H1 (cell line): ENCODE results near the gene ARF3. TPM values are rescaled to one million over a fixed set of nuclear protein-coding genes. Genes with fewer than 3 reads are reported as not detected.

ENCODE experiments used
- CTCF ChIA-PET: fragments of 300-600 bp; sonication (Branson Sonifier 250); formaldehyde crosslinking; loops from one replicate; lab custom pipeline; 2021; ENCODE audit not compliant: partially characterized antibody; lab: Charles Lee
- POLR2A ChIA-PET: fragments of 300-600 bp; sonication (Branson Sonifier 250); formaldehyde crosslinking; loops from one replicate; lab custom pipeline; 2021; ENCODE audit warnings: inconsistent platforms; ENCODE audit not compliant: partially characterized antibody; lab: Charles Lee
- DNase-seq, 2 experiments: peaks; one replicate each; pipeline versions ENCODE4 v3.0.0 to v3.0.0-alpha.2; 2010 to 2022; ENCODE audit warnings: low spot score in 2 of 2, low read depth in 1 of 2, mixed read lengths in 1 of 2
- FAIRE-seq: peaks from 2 replicates; lab custom pipeline; 2011; peaks lifted over from hg19 to GRCh38; lab: Jason Lieb, UNC
- H2AFZ ChIP-seq: 2 replicates; pipeline ENCODE4 v1.8.1; 2012; ENCODE audit warnings: low read length, inconsistent platforms
- H2AK5ac ChIP-seq: 2 replicates; pipeline ENCODE4 v1.6.1; 2013; ENCODE audit warnings: low read depth, low read length
- H2BK120ac ChIP-seq: replicated peaks from 2 replicates; pipeline ENCODE3; 2013; ENCODE audit warnings: low read depth, low read length, inconsistent platforms
- H2BK12ac ChIP-seq: 2 replicates; pipeline ENCODE4 v1.6.1; 2013; ENCODE audit warnings: low read depth, low read length
- H2BK15ac ChIP-seq: 2 replicates; pipeline ENCODE4 v1.6.1; 2013; ENCODE audit warnings: low read length
- H2BK20ac ChIP-seq: 2 replicates; pipeline ENCODE4 v1.6.1; 2013; ENCODE audit warnings: low read length
- H2BK5ac ChIP-seq: 2 replicates; pipeline ENCODE4 v1.6.1; 2013; ENCODE audit warnings: low read depth, low read length
- H3K14ac ChIP-seq: 2 replicates; pipeline ENCODE4 v1.6.1; 2013; ENCODE audit warnings: inconsistent platforms; ENCODE audit not compliant: insufficient read length
- H3K18ac ChIP-seq: 2 replicates; pipeline ENCODE4 v1.6.1; 2013; ENCODE audit warnings: low read length; ENCODE audit errors: extremely low read depth
- H3K23ac ChIP-seq: 2 replicates; pipeline ENCODE4 v1.6.1; 2013; ENCODE audit warnings: inconsistent platforms; ENCODE audit not compliant: insufficient read length
- H3K23me2 ChIP-seq: 2 replicates; pipeline ENCODE4 v1.6.1; 2013; ENCODE audit warnings: low read depth, low read length
- H3K27ac ChIP-seq: 2 replicates; pipeline ENCODE4 v1.6.1; 2011; ENCODE audit warnings: low read depth, low read length, inconsistent platforms
- H3K27me3 ChIP-seq, 4 experiments: replicated peaks in 1 of 4; 1 replicate in 1 of 4; 2 replicates in 3 of 4; pipeline versions ENCODE4 v1.6.1 to v1.8.1; 2011 to 2013; ENCODE audit warnings: low read length in 3 of 4, mild to moderate bottlenecking in 3 of 4, inconsistent platforms in 2 of 4, mixed read lengths in 2 of 4, moderate library complexity in 1 of 4; ENCODE audit not compliant: control insufficient read depth in 3 of 4, insufficient read depth in 3 of 4; ENCODE audit errors: extremely low read depth in 1 of 4
- H3K36me3 ChIP-seq, 4 experiments: 2 replicates each; pipeline versions ENCODE4 v1.6.1 to v1.8.1; 2011 to 2013; ENCODE audit warnings: mild to moderate bottlenecking in 4 of 4, low read length in 3 of 4, moderate library complexity in 2 of 4, control low read depth in 1 of 4, inconsistent platforms in 1 of 4; ENCODE audit not compliant: insufficient read depth in 4 of 4, control insufficient read depth in 2 of 4
- H3K4ac ChIP-seq: replicated peaks from 2 replicates; pipeline ENCODE3; 2013; ENCODE audit warnings: low read length, low read depth, mixed read lengths, inconsistent platforms; ENCODE audit not compliant: insufficient read length
- H3K4me1 ChIP-seq, 4 experiments: replicated peaks in 1 of 4; 1 replicate in 1 of 4; 2 replicates in 3 of 4; pipeline versions ENCODE4 v1.6.1 to v1.8.1; 2011 to 2013; ENCODE audit warnings: low read length in 3 of 4, inconsistent platforms in 2 of 4, mixed read lengths in 1 of 4; ENCODE audit not compliant: insufficient read depth in 4 of 4, control insufficient read depth in 3 of 4
- H3K4me2 ChIP-seq, 2 experiments: 2 replicates each; pipeline versions ENCODE4 v1.6.1 to v1.8.1; 2011 to 2013; ENCODE audit warnings: low read depth in 2 of 2, low read length in 2 of 2, control low read depth in 1 of 2, inconsistent platforms in 1 of 2, mild to moderate bottlenecking in 1 of 2; ENCODE audit not compliant: insufficient read depth in 1 of 2
- H3K4me3 ChIP-seq, 4 experiments: fragments of 200-600, 300-600 bp in 1 of 4; sonication (generic), shearing (Covaris generic), sonication (Bioruptor Twin) in 1 of 4; 2 replicates each; pipeline versions ENCODE4 v1.5.1 to v1.8.1; 2011 to 2016; ENCODE audit warnings: low read length in 4 of 4, low read depth in 3 of 4, control low read depth in 2 of 4, inconsistent platforms in 2 of 4, mild to moderate bottlenecking in 2 of 4, mixed read lengths in 1 of 4, moderate library complexity in 1 of 4; ENCODE audit not compliant: insufficient read depth in 2 of 4; ENCODE audit errors: extremely low read depth in 1 of 4
- H3K56ac ChIP-seq: replicated peaks from 2 replicates; pipeline ENCODE3; 2013; ENCODE audit warnings: low read depth, mild to moderate bottlenecking, mixed read lengths, low read length, inconsistent platforms; ENCODE audit not compliant: insufficient read length
- H3K79me1 ChIP-seq: 2 replicates; pipeline ENCODE4 v1.6.1; 2013; ENCODE audit warnings: low read depth, low read length, control low read depth
- H3K79me2 ChIP-seq, 2 experiments: 2 replicates each; pipeline versions ENCODE4 v1.6.1 to v1.8.1; 2012 to 2013; ENCODE audit warnings: low read length in 2 of 2, mild to moderate bottlenecking in 2 of 2, inconsistent platforms in 1 of 2; ENCODE audit not compliant: insufficient read depth in 2 of 2, control insufficient read depth in 1 of 2
- H3K9ac ChIP-seq, 4 experiments: replicated peaks in 1 of 4; 1 replicate in 1 of 4; 2 replicates in 3 of 4; pipeline versions ENCODE4 v1.6.1 to v1.8.1; 2011 to 2013; ENCODE audit warnings: low read depth in 3 of 4, low read length in 3 of 4, control low read depth in 2 of 4, mild to moderate bottlenecking in 2 of 4, moderate library complexity in 2 of 4, inconsistent platforms in 1 of 4; ENCODE audit errors: extremely low read depth in 1 of 4
- H3K9me3 ChIP-seq, 2 experiments: 2 replicates each; pipeline versions ENCODE4 v1.6.1 to v1.8.1; 2012 to 2013; ENCODE audit warnings: mild to moderate bottlenecking in 2 of 2, moderate library complexity in 2 of 2, control low read depth in 1 of 2, inconsistent platforms in 1 of 2, low read depth in 1 of 2, low read length in 1 of 2, mixed read lengths in 1 of 2; ENCODE audit not compliant: insufficient read depth in 2 of 2
- H4K20me1 ChIP-seq, 2 experiments: replicated peaks in 1 of 2; 2 replicates each; pipeline versions ENCODE3 to v1.8.1; 2011 to 2013; ENCODE audit warnings: inconsistent platforms in 2 of 2, low read length in 2 of 2, mild to moderate bottlenecking in 1 of 2; ENCODE audit not compliant: insufficient read depth in 2 of 2, control insufficient read depth in 1 of 2
- H4K5ac ChIP-seq: 2 replicates; pipeline ENCODE4 v1.6.1; 2013; ENCODE audit warnings: low read length, low read depth, mixed read lengths, inconsistent platforms; ENCODE audit not compliant: insufficient read length
- H4K8ac ChIP-seq: 2 replicates; pipeline ENCODE4 v1.8.0; 2013; ENCODE audit warnings: mild to moderate bottlenecking, moderate library complexity, low read length, inconsistent platforms; ENCODE audit not compliant: insufficient read depth; ENCODE audit errors: extremely low read depth
- H4K91ac ChIP-seq: replicated peaks from 2 replicates; pipeline ENCODE3; 2013; ENCODE audit warnings: low read length, mixed read lengths, inconsistent platforms; ENCODE audit not compliant: insufficient read length
- BRCA1 ChIP-seq: IDR thresholded peaks from 2 replicates; pipeline ENCODE4 v1.6.1; 2012; ENCODE audit warnings: low read depth, low read length, improper control_type of control experiment
- CEBPB ChIP-seq: IDR thresholded peaks from 2 replicates; pipeline ENCODE4 v1.6.1; 2012; ENCODE audit warnings: low read depth, low read length
- CHD1 ChIP-seq: IDR thresholded peaks from 2 replicates; pipeline ENCODE4 v1.6.1; 2012; ENCODE audit warnings: low read depth, low read length, improper control_type of control experiment
- CHD2 ChIP-seq: IDR thresholded peaks from 2 replicates; pipeline ENCODE4 v1.6.1; 2012; ENCODE audit warnings: low read length, improper control_type of control experiment
- SIN3A ChIP-seq, 2 experiments: IDR thresholded peaks in 1 of 2; conservative IDR thresholded peaks in 1 of 2; 2 replicates each; pipeline ENCODE4 v1.6.1; 2011 to 2012; ENCODE audit warnings: low read length in 2 of 2, improper control_type of control experiment in 1 of 2, low read depth in 1 of 2, mild to moderate bottlenecking in 1 of 2
- polyA plus RNA-seq, 7 experiments: library from polyadenylated mRNA; depleted of rRNA in 3 of 7; stranded (reverse) in 5 of 7; unstranded in 2 of 7; fragments of >200 nt in 5 of 7; fragments of 200-250 nt in 2 of 7; gene quantifications; 1 replicate in 5 of 7; 2 replicates in 1 of 7; 4 replicates in 1 of 7; pipeline versions ENCODE4 v1.2.1 to v1.2.3, GENCODE V29; 2011 to 2013; ENCODE audit warnings: missing spikeins in 2 of 7, mixed read lengths in 2 of 7
- total RNA-seq: library from RNA; stranded (reverse); fragmentation: NEBNext Ultra II Directional; extraction: Animal tissue kit (Norgen Biotek cat#: 25700); gene quantifications from 2 replicates; pipeline ENCODE4 v1.2.1, GENCODE V29; 2021
- TF ChIP-seq, protein P1 (sequence below), 3 experiments: IDR thresholded peaks; 1 replicate in 2 of 3; 2 replicates in 1 of 3; pipeline versions ENCODE4 v1.5.1 to v1.6.1; 2011; ENCODE audit warnings: low read length in 3 of 3, mild to moderate bottlenecking in 3 of 3, inconsistent platforms in 2 of 3, low read depth in 1 of 3, moderate library complexity in 1 of 3; ENCODE audit not compliant: insufficient read depth in 1 of 3; ENCODE audit errors: control extremely low read depth in 1 of 3

The ARF3 gene
- total and polyA plus RNA-seq, 2 of the 8 experiments (the other 6 are each of a cell fraction or from before 2014, with no cell fraction given): 231 to 250 TPM

DNA sequence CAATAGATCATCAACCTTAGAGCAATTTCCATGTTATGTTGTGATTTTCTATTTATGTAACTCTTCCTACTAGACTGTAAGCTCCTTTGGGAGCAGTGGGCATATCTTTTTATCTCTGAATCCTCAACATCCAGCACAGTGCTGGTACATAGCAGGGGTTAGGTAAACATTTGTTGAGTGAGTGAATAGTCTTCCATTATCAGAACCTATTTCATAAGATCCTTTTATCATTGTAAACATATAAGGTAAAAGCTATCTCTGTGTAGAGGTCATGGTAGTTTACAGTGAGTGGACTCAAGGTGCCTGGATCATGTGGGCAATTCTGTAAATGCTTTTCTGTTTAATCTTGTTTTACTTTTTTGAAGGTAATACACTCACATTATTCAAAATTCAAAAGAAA is 47.1 kb downstream of the ARF3 start:
- no peaks in the 10 kb centered on the region; a peak in 1 of 8 replicates for H3K36me3 ChIP-seq
- no peak overlapping the region for H3K56ac ChIP-seq
- POLR2A ChIA-PET: interaction anchor here (0.8 to 5.7 kb wide), 4 partner anchors 12 to 108 kb away, joined by 3 to 51 read pairs (median 6); partner anchors contain the start of genes FKBP11 and RND1
- H3K79me1 ChIP-seq: no peaks in the 10 kb centered on the region
- no peak for TF ChIP-seq CHD1
- TF ChIP-seq BRCA1: no peak
- no peak for TF ChIP-seq CEBPB
- TF ChIP-seq CHD2: no peak
- TF ChIP-seq, protein P1, sequence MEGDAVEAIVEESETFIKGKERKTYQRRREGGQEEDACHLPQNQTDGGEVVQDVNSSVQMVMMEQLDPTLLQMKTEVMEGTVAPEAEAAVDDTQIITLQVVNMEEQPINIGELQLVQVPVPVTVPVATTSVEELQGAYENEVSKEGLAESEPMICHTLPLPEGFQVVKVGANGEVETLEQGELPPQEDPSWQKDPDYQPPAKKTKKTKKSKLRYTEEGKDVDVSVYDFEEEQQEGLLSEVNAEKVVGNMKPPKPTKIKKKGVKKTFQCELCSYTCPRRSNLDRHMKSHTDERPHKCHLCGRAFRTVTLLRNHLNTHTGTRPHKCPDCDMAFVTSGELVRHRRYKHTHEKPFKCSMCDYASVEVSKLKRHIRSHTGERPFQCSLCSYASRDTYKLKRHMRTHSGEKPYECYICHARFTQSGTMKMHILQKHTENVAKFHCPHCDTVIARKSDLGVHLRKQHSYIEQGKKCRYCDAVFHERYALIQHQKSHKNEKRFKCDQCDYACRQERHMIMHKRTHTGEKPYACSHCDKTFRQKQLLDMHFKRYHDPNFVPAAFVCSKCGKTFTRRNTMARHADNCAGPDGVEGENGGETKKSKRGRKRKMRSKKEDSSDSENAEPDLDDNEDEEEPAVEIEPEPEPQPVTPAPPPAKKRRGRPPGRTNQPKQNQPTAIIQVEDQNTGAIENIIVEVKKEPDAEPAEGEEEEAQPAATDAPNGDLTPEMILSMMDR (IDR thresholded peaks at IDR 0.05; ENCODE audit: control extremely low read depth in 1 of 3, insufficient read depth in 1 of 3, low read depth in 1 of 3, low read length in 3 of 3): no peak
- no peak for TF ChIP-seq SIN3A (conservative IDR thresholded peaks at IDR 0.05 in 1 of 2, IDR thresholded peaks at IDR 0.05 in 1 of 2; ENCODE audit: low read depth in 1 of 2, low read length in 2 of 2)
- TF ChIP-seq, all 59 proteins: peak for 0
- Histone ChIP-seq H2BK5ac (no peak overlapping the region), H3K18ac (no peak overlapping the region), H3K9me3 (no peaks in the 10 kb centered on the region), H2AK5ac (no peak overlapping the region), H4K91ac (no peak overlapping the region), H3K4ac (no peak overlapping the region), H3K27ac (no peak overlapping the region), H2BK20ac (no peak overlapping the region), H3K27me3 (no peaks in the 10 kb centered on the region), H3K9ac (no peak overlapping the region), H2AFZ (no peak overlapping the region), H2BK12ac (no peak overlapping the region), H3K14ac (no peak overlapping the region), H4K5ac (no peak overlapping the region), H3K4me1 (no peaks in the 10 kb centered on the region), H4K8ac (no peak overlapping the region), H2BK120ac (no peak overlapping the region), H4K20me1 (no peaks in the 10 kb centered on the region), H3K23ac (no peak overlapping the region), H3K79me2 (no peaks in the 10 kb centered on the region), H3K4me3 (no peak overlapping the region), H3K4me2 (no peak overlapping the region), H2BK15ac (no peak overlapping the region), H3K23me2 (no peaks in the 10 kb centered on the region)
- CTCF ChIA-PET: interaction anchor here (1.1 to 7.1 kb wide), 8 partner anchors 7 to 332 kb away, joined by 3 to 45 read pairs (median 7); partner anchors contain the start of genes DDX23 and FKBP11
- no peak for FAIRE-seq
- no peak for DNase-seq
